Left kidney (tissue), 2 donors: Measurements from ENCODE around the gene NUP205. TPM values are rescaled to one million over a fixed set of nuclear protein-coding genes. Genes with fewer than 3 reads are reported as not detected.
"Not testable (repeated sequence)": the region's sequence is repeated elsewhere in the genome, so short reads cannot be mapped to it uniquely, and the experiment has no call there.

ENCODE experiments used
- DNase-seq: peaks from one replicate; pipeline ENCODE4 v3.0.0-alpha.2; 2013
- polyA plus RNA-seq: library from polyadenylated mRNA; unstranded; fragments of 120-200 nt; gene quantifications from one replicate; pipeline ENCODE4 v1.2.1, GENCODE V29; 2013; ENCODE audit not compliant: insufficient read length

The NUP205 gene
- polyA plus RNA-seq, 1 donor, result 86.4 TPM

- DNase-seq, result peak; percentile 82
These were observed 63.5 kb downstream of the NUP205 start for GRCh38 chr7:135620980-135621850.

GRCh38 chr7:135634191-135634878 lies 76.6 kb downstream of the NUP205 start:
- no peak for DNase-seq

- DNase-seq, result not testable (repeated sequence)
These were observed 82.0 kb downstream of the NUP205 start for GRCh38 chr7:135639690-135640089.

DNA sequence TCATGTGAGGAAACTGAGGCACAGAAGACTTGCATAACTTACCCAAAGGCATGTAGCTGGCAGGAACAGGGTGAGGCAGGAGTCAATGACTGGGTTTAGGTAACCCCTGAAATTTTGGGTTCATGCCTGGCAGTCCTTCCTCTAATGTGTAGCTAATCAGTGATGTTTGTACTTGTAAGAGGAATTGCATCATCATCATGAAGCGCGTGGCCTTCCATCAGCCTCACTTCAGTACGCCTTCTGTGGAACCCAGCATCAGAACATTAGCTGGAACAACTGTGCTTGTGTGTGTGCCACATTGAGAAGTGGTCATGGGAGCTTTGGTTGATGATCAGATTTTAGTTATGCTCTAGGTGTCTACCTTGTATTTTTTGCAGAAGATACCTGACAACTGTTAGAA lies 86.4 kb downstream of the NUP205 start:
- DNase-seq, result no peak

DNA sequence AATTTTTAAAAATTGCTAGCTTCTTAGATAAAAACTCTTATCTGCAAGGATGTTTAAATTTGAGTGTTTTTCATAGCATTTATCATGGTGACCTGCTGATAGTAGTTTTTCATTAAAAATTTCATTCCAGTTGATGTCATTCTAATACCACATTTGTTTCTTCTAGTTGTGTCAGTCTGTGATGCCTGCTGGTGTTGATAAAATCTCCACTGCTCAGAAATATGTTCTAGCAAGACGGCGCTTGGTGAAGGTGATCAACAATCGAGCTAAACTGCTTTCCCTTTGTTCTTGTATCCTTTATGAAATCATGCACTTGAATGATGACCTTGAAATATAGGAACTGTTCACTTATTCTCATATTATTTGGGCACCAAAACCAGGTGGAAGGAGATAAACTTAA lies 87.0 kb downstream of the NUP205 start:
- DNase-seq, result no peak

- no peak for DNase-seq
These were observed 87.7 kb downstream of the NUP205 start for GRCh38 chr7:135645296-135645904.

DNA sequence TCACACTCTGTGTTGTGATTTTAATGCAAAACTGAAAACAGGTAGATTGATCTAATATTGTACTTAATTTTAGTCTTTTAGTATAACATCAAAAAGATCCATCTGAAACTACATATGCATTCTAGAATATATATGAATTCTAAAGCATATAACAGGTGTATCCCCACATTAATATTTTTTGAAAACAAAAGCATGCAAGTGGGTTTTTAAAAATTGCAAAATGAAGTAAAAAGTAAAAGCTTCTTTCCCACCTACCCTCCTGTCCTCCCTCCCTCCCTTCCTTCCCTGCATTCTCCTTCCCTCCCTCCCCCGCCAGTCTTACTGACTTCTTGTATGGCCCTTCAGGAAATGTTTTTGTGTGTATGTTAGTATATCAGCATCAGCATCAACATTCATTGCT lies 90.0 kb downstream of the NUP205 start:
- DNase-seq, result no peak

DNA sequence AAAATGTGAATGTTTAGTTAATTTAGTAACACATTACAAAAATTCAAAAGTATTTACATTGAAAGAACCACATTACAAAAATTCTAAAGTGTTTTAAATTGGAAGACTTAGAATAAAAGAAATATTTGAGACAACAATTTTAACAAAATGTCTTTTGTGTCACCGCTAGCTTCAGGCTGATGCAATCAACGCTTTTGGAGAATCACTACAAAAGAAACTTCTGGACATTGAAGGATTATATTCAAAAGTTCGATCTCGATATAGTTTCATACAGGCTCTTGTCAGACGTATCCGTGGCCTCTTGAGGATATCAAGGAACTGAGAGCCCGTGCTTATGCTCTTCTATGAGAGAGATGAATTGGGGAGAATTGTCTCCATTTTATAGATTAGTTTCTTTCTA lies 90.5 kb downstream of the NUP205 start:
- DNase-seq, result no peak

GRCh38 chr7:135650831-135651573 lies 93.3 kb downstream of the NUP205 start:
- no peak for DNase-seq

DNA sequence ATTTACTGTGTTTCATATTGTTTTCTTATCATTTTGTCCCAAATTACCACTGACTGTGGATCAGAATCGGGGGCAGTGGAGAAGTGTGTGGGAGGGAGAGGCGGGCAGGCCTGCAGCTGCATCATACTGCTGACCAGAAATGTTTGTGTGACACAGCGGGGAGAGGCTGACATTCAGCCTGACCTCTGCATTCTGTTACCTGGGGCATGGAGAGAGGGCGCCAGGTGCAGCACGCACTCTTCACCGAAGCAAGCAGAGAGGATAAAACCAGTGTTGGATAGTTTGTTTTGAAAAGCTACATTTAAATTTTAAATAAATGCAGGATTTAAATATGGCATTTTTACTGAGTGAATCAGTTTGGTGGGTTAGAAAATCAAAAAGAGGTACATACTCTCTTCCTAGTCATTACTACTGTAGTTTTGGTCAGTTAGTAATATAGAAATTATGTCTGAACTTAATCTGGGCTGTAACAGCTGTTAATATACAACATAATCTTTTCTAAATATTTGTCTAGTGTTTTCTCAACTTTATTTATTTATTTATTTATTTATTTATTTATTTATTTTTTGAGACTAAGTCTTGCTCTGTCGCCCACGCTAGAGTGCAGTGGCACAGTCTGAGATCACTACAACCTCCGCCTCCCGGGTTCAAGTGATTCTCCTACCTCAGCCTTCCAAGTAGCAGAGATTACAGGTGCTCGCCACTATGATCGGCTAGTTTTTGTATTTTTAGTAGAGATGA lies 95.8 kb downstream of the NUP205 start:
- DNase-seq, result no peak

DNA sequence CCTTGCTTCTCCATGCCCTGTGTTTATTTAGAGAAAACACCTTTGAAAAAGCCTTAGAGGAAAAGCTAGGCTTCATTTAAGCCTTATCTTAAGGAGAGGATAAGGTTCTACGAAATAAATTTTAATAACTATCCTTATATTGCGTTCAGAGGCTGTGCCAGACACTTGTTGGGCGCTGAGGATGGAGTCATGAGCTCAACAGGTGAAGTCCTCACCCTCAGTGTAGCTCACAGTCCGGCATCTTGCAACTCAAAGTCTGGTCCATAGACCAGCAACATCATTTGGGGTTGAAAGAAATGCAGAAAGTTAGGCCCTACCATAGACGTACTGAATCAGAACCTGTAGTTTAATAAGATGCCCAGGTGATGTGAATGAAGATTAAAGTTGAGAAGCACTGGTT lies 100.8 kb downstream of the NUP205 start:
- DNase-seq, result no peak

DNA sequence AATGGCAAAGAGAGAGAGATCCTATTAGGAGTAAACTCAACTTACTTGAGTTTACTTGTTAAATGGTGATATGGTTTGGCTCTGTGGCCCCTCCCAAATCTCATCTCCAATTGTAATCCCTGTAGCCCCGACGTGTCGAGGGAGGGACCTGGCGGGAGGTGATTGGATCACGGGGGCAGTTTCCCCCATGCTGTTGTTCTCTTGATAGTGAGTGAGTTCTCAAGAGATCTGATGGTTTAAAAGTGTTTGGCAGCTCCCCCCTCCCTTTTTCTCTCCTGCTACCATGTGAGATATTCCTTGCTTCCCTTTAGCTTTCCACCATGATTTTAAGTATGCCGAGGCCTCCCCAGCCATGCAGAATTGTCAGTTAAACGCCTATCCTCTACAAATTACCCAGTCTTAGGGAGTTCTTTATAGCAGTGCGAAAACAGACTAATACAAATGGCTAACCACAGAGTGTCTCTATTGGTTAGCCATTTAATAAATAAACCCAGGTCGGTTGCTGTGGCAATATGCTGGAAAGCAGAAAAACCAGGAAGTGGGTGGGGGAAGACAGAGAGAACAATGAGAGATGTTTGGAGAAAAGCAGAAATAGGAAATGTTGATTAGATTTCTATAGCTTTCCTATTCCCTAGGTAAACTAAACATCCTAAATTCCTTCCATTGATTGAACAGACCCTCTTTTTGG lies 101.6 kb downstream of the NUP205 start:
- no peak for DNase-seq

DNA sequence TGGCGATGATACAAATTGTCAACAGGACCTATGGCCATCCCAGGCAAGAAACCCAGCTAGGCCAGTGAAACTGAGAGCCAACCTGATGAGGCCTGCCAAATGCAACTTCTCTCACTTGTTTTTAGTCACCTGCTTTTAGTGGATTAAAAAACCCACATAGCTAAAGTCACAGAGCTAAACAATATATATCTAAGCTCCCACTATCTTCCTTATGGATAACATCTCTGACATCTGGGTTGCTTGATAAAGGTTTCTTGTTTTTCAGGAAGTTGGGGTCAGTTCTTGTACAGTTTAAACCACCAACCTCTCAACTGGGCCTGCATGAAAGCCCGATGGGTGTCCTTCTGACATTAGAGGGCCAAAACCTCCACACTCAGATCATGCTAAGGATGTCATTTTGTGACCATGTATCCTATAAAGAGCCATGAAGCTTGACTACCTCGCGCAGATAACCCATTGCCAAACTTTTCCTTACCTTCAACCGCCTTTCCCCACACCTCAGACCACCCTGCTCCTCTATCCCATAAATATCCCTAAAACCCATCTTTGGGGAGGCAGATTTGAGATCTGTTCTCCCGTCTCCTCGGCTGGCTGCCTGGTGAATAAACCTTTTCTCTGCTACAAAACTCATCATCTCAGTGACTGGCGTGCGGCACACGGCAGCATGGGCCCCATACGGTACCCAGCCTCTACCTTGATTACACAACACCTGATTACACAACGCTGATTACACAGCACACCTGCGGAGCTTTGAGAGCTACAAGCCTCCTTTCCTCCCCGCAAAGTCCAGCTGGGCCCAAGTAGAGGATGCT lies 103.8 kb downstream of the NUP205 start:
- no peak for DNase-seq

DNA sequence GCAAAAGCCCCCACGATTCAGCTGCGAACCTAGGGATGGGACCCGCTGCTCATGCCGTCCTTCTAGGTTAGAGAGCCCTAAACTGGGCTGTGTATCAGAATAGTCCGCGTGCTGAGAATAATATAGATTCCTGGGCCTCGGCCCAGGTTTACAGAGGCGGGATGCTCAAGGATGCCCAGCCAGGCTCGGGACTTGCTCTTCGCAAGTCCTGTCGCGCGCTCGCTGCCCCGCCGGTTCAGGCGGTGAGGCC lies 104.3 kb downstream of the NUP205 start:
- DNase-seq, result no peak

DNA sequence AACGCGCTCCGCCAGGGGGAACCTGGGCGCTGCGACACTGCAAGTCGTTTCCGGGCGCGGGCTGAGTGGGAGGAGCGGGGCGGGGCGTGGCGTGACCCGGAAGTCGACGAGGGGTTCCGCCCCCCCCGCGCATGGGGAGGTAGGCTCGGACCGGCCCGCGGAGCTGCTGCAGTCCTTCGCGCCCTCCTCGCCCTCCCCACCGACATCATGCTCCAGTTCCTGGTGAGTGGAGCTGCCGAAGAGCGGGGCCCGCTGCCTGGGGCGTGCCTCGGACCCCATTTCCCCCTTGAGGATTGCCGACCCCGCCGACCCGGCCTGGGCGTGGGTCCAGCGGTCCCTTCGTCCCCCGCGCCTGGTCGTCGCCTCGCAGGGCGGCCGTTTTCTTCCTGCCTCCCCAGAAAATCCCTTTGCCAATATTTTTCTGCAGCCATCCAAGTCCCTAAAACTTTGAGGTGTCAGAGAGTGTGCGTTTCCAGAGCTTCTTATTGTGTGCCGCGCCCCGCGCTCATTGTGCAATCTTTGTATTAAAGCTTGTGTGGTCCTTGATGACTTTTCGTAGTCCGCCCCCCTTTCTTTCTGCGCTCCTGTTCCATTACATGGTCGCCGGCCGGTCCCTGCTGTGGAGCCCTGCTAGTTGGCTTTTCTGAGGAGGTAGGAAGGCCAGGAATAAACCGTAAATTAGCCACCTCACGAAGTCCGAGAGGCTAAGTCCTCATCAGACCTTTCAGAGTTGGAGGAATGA lies 104.8 kb downstream of the NUP205 start, which contains the start of gene STMP1:
STMP1 (plus strand) TSS at position 142 of the 742 bp plus-strand sequence.
- DNase-seq, result peak; percentile 93

- DNase-seq, result no peak
These were observed 106.4 kb downstream of the NUP205 start for GRCh38 chr7:135664046-135664589.

- no peak for DNase-seq
These were observed 107.3 kb downstream of the NUP205 start for GRCh38 chr7:135665042-135665441.

GRCh38 chr7:135666156-135666555 lies 108.4 kb downstream of the NUP205 start:
- DNase-seq, result no peak

DNA sequence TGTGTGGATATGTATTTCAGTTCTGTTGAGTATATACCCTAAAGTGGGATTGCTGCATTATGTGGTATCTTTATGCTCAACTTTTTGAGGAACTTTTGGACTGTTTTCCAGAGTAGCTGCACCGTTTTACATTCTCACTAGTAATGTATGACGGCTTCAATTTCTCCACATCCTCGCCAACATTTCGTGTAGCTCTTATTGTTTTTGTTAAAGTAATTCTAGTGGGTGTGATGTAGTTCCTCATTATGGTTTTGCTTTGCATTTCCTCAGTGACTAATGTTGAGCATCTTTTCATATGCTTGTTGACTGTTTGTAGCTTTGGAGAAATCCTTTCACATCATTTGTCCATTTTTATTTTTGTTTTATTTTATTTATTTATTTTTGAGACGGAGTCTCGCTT lies 109.1 kb downstream of the NUP205 start:
- no peak for DNase-seq
